ENCODE data around the gene CYP3A4. TPM values are rescaled to one million over a fixed set of nuclear protein-coding genes. Genes with fewer than 3 reads are reported as not detected.

CYP3A4 gene
- total and polyA plus RNA-seq, 9 of the 15 experiments (the other 6 are each of a cell fraction or from before 2014, with no cell fraction given): 0.07 to 0.08 TPM; not detected in 7

DNA sequence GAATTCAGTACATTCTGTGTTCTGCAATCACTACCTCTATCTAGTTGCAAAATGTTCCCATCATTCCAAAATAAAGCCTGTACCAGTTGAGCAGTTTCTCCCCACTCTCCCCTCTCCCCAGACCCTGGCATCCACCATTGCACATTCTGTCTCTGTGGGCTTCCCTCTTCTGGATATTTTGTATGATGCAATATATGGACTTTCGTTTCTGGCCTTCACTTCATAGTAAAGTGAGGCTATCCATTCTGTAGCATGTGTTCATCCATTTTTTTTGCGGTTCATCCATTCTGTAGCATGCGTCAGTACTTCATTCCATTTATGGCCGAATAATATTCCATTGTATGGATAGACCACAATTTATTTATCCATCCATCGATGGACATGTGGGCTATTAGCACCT, 9.5 kb upstream of the CYP3A4 start (continued):
- TF ChIP-seq ZSCAN32 (CRISPR knock-in tag; IDR thresholded peaks at IDR 0.05): peak; percentile 59; the same call in 1 of the 2 replicates
- TF ChIP-seq, protein P1, sequence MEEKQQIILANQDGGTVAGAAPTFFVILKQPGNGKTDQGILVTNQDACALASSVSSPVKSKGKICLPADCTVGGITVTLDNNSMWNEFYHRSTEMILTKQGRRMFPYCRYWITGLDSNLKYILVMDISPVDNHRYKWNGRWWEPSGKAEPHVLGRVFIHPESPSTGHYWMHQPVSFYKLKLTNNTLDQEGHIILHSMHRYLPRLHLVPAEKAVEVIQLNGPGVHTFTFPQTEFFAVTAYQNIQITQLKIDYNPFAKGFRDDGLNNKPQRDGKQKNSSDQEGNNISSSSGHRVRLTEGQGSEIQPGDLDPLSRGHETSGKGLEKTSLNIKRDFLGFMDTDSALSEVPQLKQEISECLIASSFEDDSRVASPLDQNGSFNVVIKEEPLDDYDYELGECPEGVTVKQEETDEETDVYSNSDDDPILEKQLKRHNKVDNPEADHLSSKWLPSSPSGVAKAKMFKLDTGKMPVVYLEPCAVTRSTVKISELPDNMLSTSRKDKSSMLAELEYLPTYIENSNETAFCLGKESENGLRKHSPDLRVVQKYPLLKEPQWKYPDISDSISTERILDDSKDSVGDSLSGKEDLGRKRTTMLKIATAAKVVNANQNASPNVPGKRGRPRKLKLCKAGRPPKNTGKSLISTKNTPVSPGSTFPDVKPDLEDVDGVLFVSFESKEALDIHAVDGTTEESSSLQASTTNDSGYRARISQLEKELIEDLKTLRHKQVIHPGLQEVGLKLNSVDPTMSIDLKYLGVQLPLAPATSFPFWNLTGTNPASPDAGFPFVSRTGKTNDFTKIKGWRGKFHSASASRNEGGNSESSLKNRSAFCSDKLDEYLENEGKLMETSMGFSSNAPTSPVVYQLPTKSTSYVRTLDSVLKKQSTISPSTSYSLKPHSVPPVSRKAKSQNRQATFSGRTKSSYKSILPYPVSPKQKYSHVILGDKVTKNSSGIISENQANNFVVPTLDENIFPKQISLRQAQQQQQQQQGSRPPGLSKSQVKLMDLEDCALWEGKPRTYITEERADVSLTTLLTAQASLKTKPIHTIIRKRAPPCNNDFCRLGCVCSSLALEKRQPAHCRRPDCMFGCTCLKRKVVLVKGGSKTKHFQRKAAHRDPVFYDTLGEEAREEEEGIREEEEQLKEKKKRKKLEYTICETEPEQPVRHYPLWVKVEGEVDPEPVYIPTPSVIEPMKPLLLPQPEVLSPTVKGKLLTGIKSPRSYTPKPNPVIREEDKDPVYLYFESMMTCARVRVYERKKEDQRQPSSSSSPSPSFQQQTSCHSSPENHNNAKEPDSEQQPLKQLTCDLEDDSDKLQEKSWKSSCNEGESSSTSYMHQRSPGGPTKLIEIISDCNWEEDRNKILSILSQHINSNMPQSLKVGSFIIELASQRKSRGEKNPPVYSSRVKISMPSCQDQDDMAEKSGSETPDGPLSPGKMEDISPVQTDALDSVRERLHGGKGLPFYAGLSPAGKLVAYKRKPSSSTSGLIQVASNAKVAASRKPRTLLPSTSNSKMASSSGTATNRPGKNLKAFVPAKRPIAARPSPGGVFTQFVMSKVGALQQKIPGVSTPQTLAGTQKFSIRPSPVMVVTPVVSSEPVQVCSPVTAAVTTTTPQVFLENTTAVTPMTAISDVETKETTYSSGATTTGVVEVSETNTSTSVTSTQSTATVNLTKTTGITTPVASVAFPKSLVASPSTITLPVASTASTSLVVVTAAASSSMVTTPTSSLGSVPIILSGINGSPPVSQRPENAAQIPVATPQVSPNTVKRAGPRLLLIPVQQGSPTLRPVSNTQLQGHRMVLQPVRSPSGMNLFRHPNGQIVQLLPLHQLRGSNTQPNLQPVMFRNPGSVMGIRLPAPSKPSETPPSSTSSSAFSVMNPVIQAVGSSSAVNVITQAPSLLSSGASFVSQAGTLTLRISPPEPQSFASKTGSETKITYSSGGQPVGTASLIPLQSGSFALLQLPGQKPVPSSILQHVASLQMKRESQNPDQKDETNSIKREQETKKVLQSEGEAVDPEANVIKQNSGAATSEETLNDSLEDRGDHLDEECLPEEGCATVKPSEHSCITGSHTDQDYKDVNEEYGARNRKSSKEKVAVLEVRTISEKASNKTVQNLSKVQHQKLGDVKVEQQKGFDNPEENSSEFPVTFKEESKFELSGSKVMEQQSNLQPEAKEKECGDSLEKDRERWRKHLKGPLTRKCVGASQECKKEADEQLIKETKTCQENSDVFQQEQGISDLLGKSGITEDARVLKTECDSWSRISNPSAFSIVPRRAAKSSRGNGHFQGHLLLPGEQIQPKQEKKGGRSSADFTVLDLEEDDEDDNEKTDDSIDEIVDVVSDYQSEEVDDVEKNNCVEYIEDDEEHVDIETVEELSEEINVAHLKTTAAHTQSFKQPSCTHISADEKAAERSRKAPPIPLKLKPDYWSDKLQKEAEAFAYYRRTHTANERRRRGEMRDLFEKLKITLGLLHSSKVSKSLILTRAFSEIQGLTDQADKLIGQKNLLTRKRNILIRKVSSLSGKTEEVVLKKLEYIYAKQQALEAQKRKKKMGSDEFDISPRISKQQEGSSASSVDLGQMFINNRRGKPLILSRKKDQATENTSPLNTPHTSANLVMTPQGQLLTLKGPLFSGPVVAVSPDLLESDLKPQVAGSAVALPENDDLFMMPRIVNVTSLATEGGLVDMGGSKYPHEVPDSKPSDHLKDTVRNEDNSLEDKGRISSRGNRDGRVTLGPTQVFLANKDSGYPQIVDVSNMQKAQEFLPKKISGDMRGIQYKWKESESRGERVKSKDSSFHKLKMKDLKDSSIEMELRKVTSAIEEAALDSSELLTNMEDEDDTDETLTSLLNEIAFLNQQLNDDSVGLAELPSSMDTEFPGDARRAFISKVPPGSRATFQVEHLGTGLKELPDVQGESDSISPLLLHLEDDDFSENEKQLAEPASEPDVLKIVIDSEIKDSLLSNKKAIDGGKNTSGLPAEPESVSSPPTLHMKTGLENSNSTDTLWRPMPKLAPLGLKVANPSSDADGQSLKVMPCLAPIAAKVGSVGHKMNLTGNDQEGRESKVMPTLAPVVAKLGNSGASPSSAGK (IDR thresholded peaks at IDR 0.05): peak; percentile 35; the same call in 1 of the 2 replicates
- peak; percentile 57 for TF ChIP-seq SMAD4 (CRISPR knock-in tag; conservative IDR thresholded peaks at IDR 0.05)
- TF ChIP-seq, protein P2, sequence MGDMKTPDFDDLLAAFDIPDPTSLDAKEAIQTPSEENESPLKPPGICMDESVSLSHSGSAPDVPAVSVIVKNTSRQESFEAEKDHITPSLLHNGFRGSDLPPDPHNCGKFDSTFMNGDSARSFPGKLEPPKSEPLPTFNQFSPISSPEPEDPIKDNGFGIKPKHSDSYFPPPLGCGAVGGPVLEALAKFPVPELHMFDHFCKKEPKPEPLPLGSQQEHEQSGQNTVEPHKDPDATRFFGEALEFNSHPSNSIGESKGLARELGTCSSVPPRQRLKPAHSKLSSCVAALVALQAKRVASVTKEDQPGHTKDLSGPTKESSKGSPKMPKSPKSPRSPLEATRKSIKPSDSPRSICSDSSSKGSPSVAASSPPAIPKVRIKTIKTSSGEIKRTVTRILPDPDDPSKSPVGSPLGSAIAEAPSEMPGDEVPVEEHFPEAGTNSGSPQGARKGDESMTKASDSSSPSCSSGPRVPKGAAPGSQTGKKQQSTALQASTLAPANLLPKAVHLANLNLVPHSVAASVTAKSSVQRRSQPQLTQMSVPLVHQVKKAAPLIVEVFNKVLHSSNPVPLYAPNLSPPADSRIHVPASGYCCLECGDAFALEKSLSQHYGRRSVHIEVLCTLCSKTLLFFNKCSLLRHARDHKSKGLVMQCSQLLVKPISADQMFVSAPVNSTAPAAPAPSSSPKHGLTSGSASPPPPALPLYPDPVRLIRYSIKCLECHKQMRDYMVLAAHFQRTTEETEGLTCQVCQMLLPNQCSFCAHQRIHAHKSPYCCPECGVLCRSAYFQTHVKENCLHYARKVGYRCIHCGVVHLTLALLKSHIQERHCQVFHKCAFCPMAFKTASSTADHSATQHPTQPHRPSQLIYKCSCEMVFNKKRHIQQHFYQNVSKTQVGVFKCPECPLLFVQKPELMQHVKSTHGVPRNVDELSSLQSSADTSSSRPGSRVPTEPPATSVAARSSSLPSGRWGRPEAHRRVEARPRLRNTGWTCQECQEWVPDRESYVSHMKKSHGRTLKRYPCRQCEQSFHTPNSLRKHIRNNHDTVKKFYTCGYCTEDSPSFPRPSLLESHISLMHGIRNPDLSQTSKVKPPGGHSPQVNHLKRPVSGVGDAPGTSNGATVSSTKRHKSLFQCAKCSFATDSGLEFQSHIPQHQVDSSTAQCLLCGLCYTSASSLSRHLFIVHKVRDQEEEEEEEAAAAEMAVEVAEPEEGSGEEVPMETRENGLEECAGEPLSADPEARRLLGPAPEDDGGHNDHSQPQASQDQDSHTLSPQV (IDR thresholded peaks at IDR 0.05): 0 out of 2 replicates have a peak, but pooled peaks have one; percentile 26
- TF ChIP-seq, protein P3, sequence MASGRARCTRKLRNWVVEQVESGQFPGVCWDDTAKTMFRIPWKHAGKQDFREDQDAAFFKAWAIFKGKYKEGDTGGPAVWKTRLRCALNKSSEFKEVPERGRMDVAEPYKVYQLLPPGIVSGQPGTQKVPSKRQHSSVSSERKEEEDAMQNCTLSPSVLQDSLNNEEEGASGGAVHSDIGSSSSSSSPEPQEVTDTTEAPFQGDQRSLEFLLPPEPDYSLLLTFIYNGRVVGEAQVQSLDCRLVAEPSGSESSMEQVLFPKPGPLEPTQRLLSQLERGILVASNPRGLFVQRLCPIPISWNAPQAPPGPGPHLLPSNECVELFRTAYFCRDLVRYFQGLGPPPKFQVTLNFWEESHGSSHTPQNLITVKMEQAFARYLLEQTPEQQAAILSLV (tag; IDR thresholded peaks at IDR 0.05): peak; percentile 75

Measured in K562 (cell line).